Lung (tissue), 12 donors: ENCODE results near the gene HARBI1. TPM values are rescaled to one million over a fixed set of nuclear protein-coding genes. Genes with fewer than 3 reads are reported as not detected.

ENCODE experiments used
- ATAC-seq: fragments of 200-7000 bp; cut with Tn5 transposase; one replicate; pipeline ENCODE4 v1.9.1; 2020; ENCODE audit warnings: moderate number of reproducible peaks; ENCODE audit not compliant: insufficient read depth, low FRiP score
- DNase-seq, 3 donors: peaks; one replicate each; pipeline ENCODE4 v3.0.0-alpha.2; 2013 to 2017
- H3K27ac ChIP-seq, 2 donors: one replicate each; pipeline ENCODE4 v1.5.1; 2013; ENCODE audit warnings: mild to moderate bottlenecking in 2 of 2, moderate library complexity in 2 of 2, control low read depth in 1 of 2, inconsistent platforms in 1 of 2, low read depth in 1 of 2, low read length in 1 of 2
- H3K27me3 ChIP-seq, 3 donors: one replicate each; pipeline ENCODE4 v1.5.1; 2013; ENCODE audit warnings: low read length in 2 of 3; ENCODE audit not compliant: control insufficient read depth in 3 of 3, insufficient read depth in 3 of 3
- H3K36me3 ChIP-seq, 4 donors: one replicate each; pipeline ENCODE4 v1.5.1; 2013; ENCODE audit warnings: low read length in 4 of 4, mild to moderate bottlenecking in 1 of 4, moderate library complexity in 1 of 4; ENCODE audit not compliant: control insufficient read depth in 4 of 4, insufficient read depth in 4 of 4
- H3K4me1 ChIP-seq, 5 donors: one replicate each; pipeline ENCODE4 v1.5.1; 2013; ENCODE audit warnings: low read length in 5 of 5, mild to moderate bottlenecking in 2 of 5, moderate library complexity in 1 of 5; ENCODE audit not compliant: control insufficient read depth in 5 of 5, insufficient read depth in 5 of 5
- H3K4me3 ChIP-seq: one replicate; pipeline ENCODE4 v1.5.1; 2013; ENCODE audit warnings: mild to moderate bottlenecking, control low read depth, moderate library complexity
- H3K9ac ChIP-seq, 2 donors: one replicate each; pipeline ENCODE4 v1.5.1; 2013; ENCODE audit warnings: low read length in 2 of 2, control low read depth in 1 of 2; ENCODE audit not compliant: insufficient read depth in 1 of 2
- H3K9me3 ChIP-seq, 4 donors: one replicate each; pipeline ENCODE4 v1.5.1; 2013; ENCODE audit warnings: low read length in 3 of 4, mild to moderate bottlenecking in 1 of 4, moderate library complexity in 1 of 4; ENCODE audit not compliant: control insufficient read depth in 4 of 4, insufficient read depth in 3 of 4
- WGBS, 2 donors: extraction: QIAGEN DNeasy Blood & Tissue Kit; methylation state at CpG; one replicate each; pipeline ENCODE4 v1.1.7; 2013; 5-methylcytosine and 5-hydroxymethylcytosine counted together
- polyA plus RNA-seq, 2 donors: library from polyadenylated mRNA; stranded (reverse); fragments of 200-250 nt; gene quantifications; one replicate each; pipeline ENCODE4 v1.2.1, GENCODE V29; 2013
- total RNA-seq, 2 donors: library from RNA; depleted of rRNA in 1 of 2; stranded (reverse); fragments of >200 nt in 1 of 2; gene quantifications; one replicate each; pipeline ENCODE4 v1.2.1, GENCODE V29; 2014 to 2021
- TF ChIP-seq, protein P1 (sequence below): IDR thresholded peaks from 2 replicates; pipeline ENCODE4 v1.5.1; 2012; ENCODE audit warnings: mild to moderate bottlenecking; ENCODE audit errors: control extremely low read depth, extremely low read depth
- donor health status: control.
- donor health status: control.
- donor health status: Bipolar disorder and iron deficiency.
- donor health status: healthy.
- donor health status: DM: yes; HTN: yes; CAD: no.

HARBI1 gene
- total and polyA plus RNA-seq, 4 donors = 1.4 to 5.2 (median 3.6) TPM

DNA sequence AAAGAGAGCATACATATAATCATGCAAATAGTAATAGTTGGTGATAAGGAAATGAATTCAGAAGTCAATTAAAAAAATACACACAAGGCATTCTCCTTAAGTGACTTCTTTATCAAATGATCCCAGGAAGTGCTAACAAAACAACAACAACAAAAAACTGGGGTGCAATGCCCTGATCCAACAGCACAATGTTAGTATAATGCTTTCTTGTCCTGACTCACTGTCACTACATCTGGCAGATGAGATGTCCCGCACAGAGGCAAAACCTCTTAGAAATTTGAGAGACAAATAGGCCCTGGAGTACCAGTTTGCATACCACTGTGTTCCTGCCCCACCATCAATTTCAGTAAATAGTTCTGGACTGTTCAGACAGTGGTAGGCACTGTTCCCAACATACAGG, 12.2 kb downstream of the HARBI1 start:
- H3K27me3 ChIP-seq = no peaks in the 10 kb centered on the region
- no peak overlapping the region for H3K9ac ChIP-seq
- 93 to 94% methylated on average over 1 of the region's 1 CpG for WGBS, 2 donors

GRCh38 chr11:46603704-46604308, 13.2 kb downstream of the HARBI1 start:
- peaks cover 0 to 8% (median 3%) of the 10 kb centered on the region in 5 donors for H3K4me1 ChIP-seq
- H3K9me3 ChIP-seq = no peaks in the 10 kb centered on the region
- H3K4me3 ChIP-seq = no peak overlapping the region
- TF ChIP-seq, protein P1, sequence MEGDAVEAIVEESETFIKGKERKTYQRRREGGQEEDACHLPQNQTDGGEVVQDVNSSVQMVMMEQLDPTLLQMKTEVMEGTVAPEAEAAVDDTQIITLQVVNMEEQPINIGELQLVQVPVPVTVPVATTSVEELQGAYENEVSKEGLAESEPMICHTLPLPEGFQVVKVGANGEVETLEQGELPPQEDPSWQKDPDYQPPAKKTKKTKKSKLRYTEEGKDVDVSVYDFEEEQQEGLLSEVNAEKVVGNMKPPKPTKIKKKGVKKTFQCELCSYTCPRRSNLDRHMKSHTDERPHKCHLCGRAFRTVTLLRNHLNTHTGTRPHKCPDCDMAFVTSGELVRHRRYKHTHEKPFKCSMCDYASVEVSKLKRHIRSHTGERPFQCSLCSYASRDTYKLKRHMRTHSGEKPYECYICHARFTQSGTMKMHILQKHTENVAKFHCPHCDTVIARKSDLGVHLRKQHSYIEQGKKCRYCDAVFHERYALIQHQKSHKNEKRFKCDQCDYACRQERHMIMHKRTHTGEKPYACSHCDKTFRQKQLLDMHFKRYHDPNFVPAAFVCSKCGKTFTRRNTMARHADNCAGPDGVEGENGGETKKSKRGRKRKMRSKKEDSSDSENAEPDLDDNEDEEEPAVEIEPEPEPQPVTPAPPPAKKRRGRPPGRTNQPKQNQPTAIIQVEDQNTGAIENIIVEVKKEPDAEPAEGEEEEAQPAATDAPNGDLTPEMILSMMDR = no peak
- DNase-seq (no peak), ATAC-seq (no peak)
- no peak overlapping the region for H3K27ac ChIP-seq
- H3K27me3 ChIP-seq = no peaks in the 10 kb centered on the region
- no peak overlapping the region for H3K9ac ChIP-seq
- WGBS, 2 donors = 89 to 90% methylated on average over 15 of the region's 15 CpGs
- peaks cover 0 to 3% (median 0%) of the 10 kb centered on the region in 4 donors for H3K36me3 ChIP-seq

More for the DNA sequence above, 12.2 kb downstream of the HARBI1 start:
- Histone ChIP-seq H3K36me3 (peaks cover 0 to 3% (median 0%) of the 10 kb centered on the region in 4 donors), H3K9me3 (no peaks in the 10 kb centered on the region), H3K4me1 (peaks cover 0 to 8% (median 3%) of the 10 kb centered on the region in 5 donors), H3K4me3 (no peak overlapping the region), H3K27ac (no peak overlapping the region)
- DNase-seq = no peak
- TF ChIP-seq, protein P1 = no peak
- ATAC-seq = no peak

DNA sequence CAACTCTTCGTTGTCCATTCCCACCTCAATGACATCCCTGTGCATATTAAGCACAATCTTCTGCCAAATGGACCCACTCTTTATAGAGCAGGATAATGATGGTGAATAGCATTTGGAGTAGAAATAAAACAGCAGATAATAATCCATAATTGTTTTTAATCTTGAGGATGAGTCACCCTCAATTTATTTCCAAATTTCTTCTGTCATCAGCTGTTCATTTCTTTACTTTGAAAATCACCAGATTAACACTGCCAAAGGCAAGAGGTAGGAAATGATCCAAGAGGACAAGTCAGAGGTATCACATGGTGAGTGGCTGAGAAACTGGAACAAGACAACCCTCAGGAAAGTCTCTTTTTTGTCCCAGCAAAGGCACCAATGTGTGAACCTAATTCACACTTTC, 15.9 kb downstream of the HARBI1 start:
- Histone ChIP-seq H3K27ac (no peak overlapping the region), H3K4me3 (no peak overlapping the region), H3K9ac (no peak overlapping the region), H3K36me3 (peaks cover 0 to 3% (median 0%) of the 10 kb centered on the region in 4 donors), H3K9me3 (no peaks in the 10 kb centered on the region), H3K27me3 (no peaks in the 10 kb centered on the region), H3K4me1 (peaks cover 0 to 8% (median 3%) of the 10 kb centered on the region in 5 donors)
- TF ChIP-seq, protein P1 = no peak
- WGBS, 2 donors = 74 to 98% methylated on average over 1 of the region's 1 CpG
- no peak for DNase-seq
- no peak for ATAC-seq
